ENCODE data around the gene RAB15. TPM values are rescaled to one million over a fixed set of nuclear protein-coding genes. Genes with fewer than 3 reads are reported as not detected.
"Not testable (repeated sequence)": the region's sequence is repeated elsewhere in the genome, so short reads cannot be mapped to it uniquely, and the experiment has no call there.

Gene RAB15
- polyA plus RNA-seq, 12 donors, result 22.5 to 42.6 (median 30.3) TPM; not detected in 1

GRCh38 chr14:64913477-64913876, 58.7 kb downstream of the RAB15 start:
- DNase-seq, result not testable (repeated sequence)

GRCh38 chr14:64912261-64912660, 59.9 kb downstream of the RAB15 start:
- DNase-seq, result no peak

- DNase-seq, result no peak
Measured at GRCh38 chr14:64910847-64911495, 61.2 kb downstream of the RAB15 start.

GRCh38 chr14:64906022-64906421, 66.1 kb downstream of the RAB15 start:
- no peak for DNase-seq

- DNase-seq, result no peak
Measured at GRCh38 chr14:64899958-64900357, 72.2 kb downstream of the RAB15 start.

Other genes starting within 250 kb of the RAB15 start
- 100 to 1,000 TPM in 10 of 12 donors, 10 to 100 TPM in 2; 51.9 to 666 (median 148) TPM for gene SPTB, start 92.4 kb downstream of the RAB15 start, polyA plus RNA-seq (ENCODE audit: insufficient read length in 12 of 12)
- 10 to 100 TPM in 11 of 12 donors, not detected in 1; 29.4 to 53.6 (median 46.2) TPM for gene CHURC1, start 57.9 kb downstream of the RAB15 start, polyA plus RNA-seq (ENCODE audit: insufficient read length in 12 of 12)
- under 1 TPM in 10 of 12 donors, not detected in 2; 0.22 to 0.60 (median 0.35) TPM for gene GPX2, start 29.6 kb downstream of the RAB15 start, polyA plus RNA-seq (ENCODE audit: insufficient read length in 12 of 12)
- 10 to 100 TPM in 11 of 12 donors, not detected in 1; 17.9 to 31.8 (median 22.3) TPM for gene FNTB, start 14.6 kb upstream of the RAB15 start, polyA plus RNA-seq (ENCODE audit: insufficient read length in 12 of 12)
- gene MAX, start 130.2 kb upstream of the RAB15 start, polyA plus RNA-seq (ENCODE audit: insufficient read length in 12 of 12), result 100 to 1,000 TPM in 1 of 12 donors, 10 to 100 TPM in 10, not detected in 1; 29.1 to 143 (median 35.0) TPM